GM21786 (cell line): ENCODE measurements around the gene ZNF597.
"Not testable (repeated sequence)": the region's sequence is repeated elsewhere in the genome, so short reads cannot be mapped to it uniquely, and the experiment has no call there.

ENCODE experiments used
- ATAC-seq: cut with Tn5 transposase; IDR thresholded peaks from one replicate; pipeline ENCODE4 v1.9.1; 2021; ENCODE audit not compliant: unreplicated experiment

Gene ZNF597

GRCh38 chr16:3475604-3476375, 32.5 kb upstream of the ZNF597 start:
- no peak for ATAC-seq

GRCh38 chr16:3474870-3475269, 31.6 kb upstream of the ZNF597 start:
- ATAC-seq, result not testable (repeated sequence)

GRCh38 chr16:3474136-3474779, 31.0 kb upstream of the ZNF597 start:
- ATAC-seq, result no peak

- ATAC-seq, result not testable (repeated sequence)
These were observed 30.3 kb upstream of the ZNF597 start for GRCh38 chr16:3473596-3473943.

GRCh38 chr16:3472878-3473595, 29.7 kb upstream of the ZNF597 start:
- no peak for ATAC-seq

- ATAC-seq, result no peak
These were observed 28.3 kb upstream of the ZNF597 start for GRCh38 chr16:3471518-3472176.

GRCh38 chr16:3470723-3471122, 27.4 kb upstream of the ZNF597 start:
- no peak for ATAC-seq

GRCh38 chr16:3469736-3470135, 26.4 kb upstream of the ZNF597 start:
- no peak for ATAC-seq

- no peak for ATAC-seq
These were observed 25.2 kb upstream of the ZNF597 start for GRCh38 chr16:3468501-3468900.

- ATAC-seq, result no peak
These were observed 24.6 kb upstream of the ZNF597 start for GRCh38 chr16:3467921-3468320.

- ATAC-seq, result no peak
These were observed 23.9 kb upstream of the ZNF597 start for GRCh38 chr16:3467182-3467581.

GRCh38 chr16:3465911-3466584, 22.7 kb upstream of the ZNF597 start:
- no peak for ATAC-seq

- no peak for ATAC-seq
These were observed 22.0 kb upstream of the ZNF597 start for GRCh38 chr16:3465301-3465700.

- no peak for ATAC-seq
These were observed 17.8 kb upstream of the ZNF597 start for GRCh38 chr16:3461151-3461550.

- ATAC-seq, result no peak
These were observed 17.3 kb upstream of the ZNF597 start for GRCh38 chr16:3460585-3460984.

- no peak for ATAC-seq
These were observed 16.8 kb upstream of the ZNF597 start for GRCh38 chr16:3460121-3460520.

GRCh38 chr16:3459401-3460090, 16.2 kb upstream of the ZNF597 start:
- ATAC-seq, result no peak

- no peak for ATAC-seq
These were observed 15.6 kb upstream of the ZNF597 start for GRCh38 chr16:3458852-3459361.

GRCh38 chr16:3458278-3458851, 15.1 kb upstream of the ZNF597 start:
- ATAC-seq, result peak; percentile 6
